Glomerular visceral epithelial cell (primary cell): Measurements from ENCODE around the gene CDH23.
A peak's percentile ranks its signal among the peaks of the same experiment; 100 is the strongest.

Experiments
- DNase-seq: peaks from one replicate; pipeline ENCODE4 v3.0.0-alpha.2; 2016; ENCODE audit errors: extremely low spot score

CDH23 gene

GRCh38 chr10:71516890-71517289 lies 120.2 kb downstream of the CDH23 start:
- DNase-seq: no peak

GRCh38 chr10:71517298-71518169 lies 120.8 kb downstream of the CDH23 start:
- no peak for DNase-seq

- no peak for DNase-seq
Observed at GRCh38 chr10:71520042-71520441, 123.3 kb downstream of the CDH23 start.

- DNase-seq: no peak
Observed at GRCh38 chr10:71521504-71522441, 125.1 kb downstream of the CDH23 start.

- DNase-seq: no peak
Observed at GRCh38 chr10:71522442-71523144, 125.9 kb downstream of the CDH23 start.

- no peak for DNase-seq
Observed at GRCh38 chr10:71523756-71524155, 127.0 kb downstream of the CDH23 start.

- no peak for DNase-seq
Observed at GRCh38 chr10:71525092-71525491, 128.4 kb downstream of the CDH23 start.

GRCh38 chr10:71525721-71526120 lies 129.0 kb downstream of the CDH23 start:
- no peak for DNase-seq

- DNase-seq: no peak
Observed at GRCh38 chr10:71526653-71527052, 129.9 kb downstream of the CDH23 start.

- peak; percentile 24 for DNase-seq
Observed at GRCh38 chr10:71527135-71527534, 130.4 kb downstream of the CDH23 start.

GRCh38 chr10:71528371-71529206 lies 131.9 kb downstream of the CDH23 start:
- DNase-seq: no peak

GRCh38 chr10:71529207-71529827 lies 132.6 kb downstream of the CDH23 start:
- DNase-seq: no peak

GRCh38 chr10:71530781-71531180 lies 134.1 kb downstream of the CDH23 start:
- DNase-seq: no peak

- no peak for DNase-seq
Observed at GRCh38 chr10:71531485-71532446, 135.0 kb downstream of the CDH23 start.

- DNase-seq: no peak
Observed at GRCh38 chr10:71532878-71533277, 136.2 kb downstream of the CDH23 start.

GRCh38 chr10:71533936-71534335 lies 137.2 kb downstream of the CDH23 start:
- DNase-seq: no peak

GRCh38 chr10:71534568-71535194 lies 138.0 kb downstream of the CDH23 start:
- no peak for DNase-seq

GRCh38 chr10:71536332-71536731 lies 139.6 kb downstream of the CDH23 start:
- DNase-seq: no peak

- DNase-seq: no peak
Observed at GRCh38 chr10:71537125-71537524, 140.4 kb downstream of the CDH23 start.
